Posterior cingulate gyrus (tissue), 11 donors: Measurements from ENCODE around the gene PITPNC1.
"Not testable (repeated sequence)": the region's sequence is repeated elsewhere in the genome, so short reads cannot be mapped to it uniquely, and the experiment has no call there.

Experiments used
- DNase-seq, 10 donors: peaks; one replicate each; pipeline versions ENCODE4 v3.0.0 to v3.0.0-alpha.2; 2020 to 2021; ENCODE audit warnings: mixed read lengths in 3 of 10
- intact Hi-C: fragments of 100-400 bp; cut with DNase I; formaldehyde crosslinking; loops from one replicate; pipeline ENCODE4 v1.15.1; 2023

The PITPNC1 gene

GRCh38 chr17:67449845-67450755, 73.0 kb downstream of the PITPNC1 start:
- DNase-seq: peak in 1 of 10 donors; percentile 38
- intact Hi-C loops: no loop called here

DNA sequence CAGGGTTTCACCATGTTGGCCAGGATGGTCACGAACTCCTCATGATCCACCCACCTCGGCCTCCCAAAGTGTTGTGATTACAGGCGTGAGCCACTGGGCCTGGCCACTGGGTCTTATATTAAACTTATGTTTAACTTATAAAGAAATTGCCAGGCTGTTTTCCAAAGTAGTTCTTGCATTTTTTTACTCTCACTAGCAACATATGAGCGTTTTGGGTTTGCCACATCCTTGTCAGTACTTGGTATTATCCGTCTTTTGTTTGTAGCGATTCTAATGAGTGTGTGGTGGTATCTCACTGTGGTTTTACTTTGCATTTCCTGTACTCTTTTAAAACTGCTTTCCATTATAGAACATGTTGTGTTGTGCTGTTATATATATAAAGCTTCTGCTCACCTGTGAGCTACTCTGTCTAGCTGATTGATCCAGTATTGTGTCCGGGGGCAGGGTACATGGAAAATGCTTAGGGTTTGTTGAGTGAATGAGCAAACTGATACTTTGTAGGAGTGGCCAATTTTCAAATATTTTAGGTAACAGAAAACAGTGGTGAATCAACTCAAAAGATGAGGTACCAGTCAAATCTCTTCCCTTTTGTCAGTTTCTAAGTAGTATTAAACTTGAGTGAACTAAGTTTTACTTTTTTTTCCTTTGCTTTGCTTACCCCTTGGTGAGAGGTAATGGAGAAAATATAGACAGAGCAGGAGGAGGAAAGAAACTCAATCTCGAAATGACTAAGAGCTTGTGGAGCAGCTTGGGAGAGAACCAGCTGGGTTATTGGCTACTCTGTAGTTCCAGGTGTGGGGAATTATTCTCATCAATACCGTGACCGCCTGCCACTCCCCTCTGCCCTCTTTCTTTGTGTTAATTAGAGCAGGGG, 75.8 kb downstream of the PITPNC1 start:
- DNase-seq: peak in 1 of 10 donors; percentile 49
- intact Hi-C loops: no loop called here

GRCh38 chr17:67456103-67456502, 79.0 kb downstream of the PITPNC1 start:
- intact Hi-C loops: no loop called here

GRCh38 chr17:67456889-67457288, 79.8 kb downstream of the PITPNC1 start:
- intact Hi-C loops: no loop called here
- DNase-seq: peak in 1 of 10 donors; percentile 40

More at GRCh38 chr17:67456103-67456502, 79.0 kb downstream of the PITPNC1 start:
- no peak for DNase-seq

DNA sequence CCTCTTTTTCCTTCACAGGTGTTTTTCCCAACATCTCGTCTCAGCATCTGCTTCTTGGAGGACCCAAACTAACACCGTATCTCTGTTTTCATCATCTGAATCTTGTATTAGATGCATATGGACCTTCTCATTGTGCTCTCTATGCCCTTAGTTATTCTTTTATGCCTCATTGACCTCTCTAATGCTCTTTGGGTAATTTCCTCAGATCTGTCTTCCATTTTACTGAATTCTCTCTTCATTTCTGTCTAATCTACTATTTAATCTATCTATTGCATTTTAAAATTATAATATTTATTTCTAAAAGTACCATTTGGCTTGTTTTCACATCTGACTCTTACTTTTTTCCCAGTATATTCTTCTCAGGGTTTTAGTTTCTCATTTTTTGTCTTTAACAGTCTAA, 81.1 kb downstream of the PITPNC1 start:
- DNase-seq: no peak

GRCh38 chr17:67459985-67460384, 82.9 kb downstream of the PITPNC1 start:
- intact Hi-C loops: no loop called here
- no peak for DNase-seq

More for the DNA sequence above, 81.1 kb downstream of the PITPNC1 start:
- intact Hi-C loops: no loop called here

GRCh38 chr17:67461228-67461780, 84.2 kb downstream of the PITPNC1 start:
- intact Hi-C loops: no loop called here
- no peak for DNase-seq

DNA sequence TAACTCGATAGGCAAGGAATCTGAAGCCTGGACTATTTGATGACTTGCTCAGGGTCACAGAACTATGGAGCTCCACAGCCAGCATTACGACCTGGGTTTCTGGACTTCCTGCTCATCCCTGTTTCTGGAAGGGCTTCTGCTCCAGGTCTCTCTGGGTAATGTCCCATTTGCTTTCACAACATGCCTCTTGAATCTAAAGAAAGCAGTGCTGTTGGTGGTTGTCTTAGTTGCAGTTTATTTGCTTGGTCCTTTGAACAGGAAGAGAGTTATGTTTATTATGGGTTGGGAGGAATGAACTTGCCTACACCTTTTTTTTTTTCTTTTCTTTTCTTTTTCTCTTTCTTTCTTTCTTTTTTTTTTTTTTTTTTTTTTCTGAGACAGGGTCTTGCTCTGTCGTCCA, 84.8 kb downstream of the PITPNC1 start:
- no peak for DNase-seq
- intact Hi-C loops: no loop called here

GRCh38 chr17:67466251-67466796, 89.2 kb downstream of the PITPNC1 start:
- intact Hi-C loops: no loop called here
- DNase-seq: no peak

- intact Hi-C loops: no loop called here
These were observed 90.7 kb downstream of the PITPNC1 start for GRCh38 chr17:67467500-67468455.

GRCh38 chr17:67469208-67469980, 92.3 kb downstream of the PITPNC1 start:
- peak in 2 of 10 donors; percentile 43 to 85 for DNase-seq
- intact Hi-C loops: no loop called here

More at GRCh38 chr17:67467500-67468455, 90.7 kb downstream of the PITPNC1 start:
- DNase-seq: peak in 1 of 10 donors; percentile 27

DNA sequence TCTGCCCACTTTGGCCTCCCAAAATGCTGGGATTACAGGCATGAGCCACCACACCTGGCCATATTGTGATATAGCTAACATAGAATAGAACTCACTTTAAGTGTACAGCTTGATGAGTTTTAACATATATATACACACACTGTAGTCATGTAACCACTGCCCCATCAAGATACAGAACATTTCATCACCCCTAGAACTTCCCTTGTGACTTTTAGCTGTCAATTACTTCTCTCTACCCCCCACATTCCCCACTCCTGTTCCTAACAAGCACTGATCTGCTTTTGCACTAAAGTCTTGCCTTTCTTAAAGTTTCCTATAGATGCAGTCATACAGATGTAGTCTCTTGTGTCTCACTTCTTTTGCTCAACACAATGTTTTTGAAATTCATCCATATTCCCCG, 93.1 kb downstream of the PITPNC1 start:
- DNase-seq: no peak
- intact Hi-C loops: no loop called here

GRCh38 chr17:67471118-67471517, 94.0 kb downstream of the PITPNC1 start:
- intact Hi-C loops: no loop called here
- no peak for DNase-seq

DNA sequence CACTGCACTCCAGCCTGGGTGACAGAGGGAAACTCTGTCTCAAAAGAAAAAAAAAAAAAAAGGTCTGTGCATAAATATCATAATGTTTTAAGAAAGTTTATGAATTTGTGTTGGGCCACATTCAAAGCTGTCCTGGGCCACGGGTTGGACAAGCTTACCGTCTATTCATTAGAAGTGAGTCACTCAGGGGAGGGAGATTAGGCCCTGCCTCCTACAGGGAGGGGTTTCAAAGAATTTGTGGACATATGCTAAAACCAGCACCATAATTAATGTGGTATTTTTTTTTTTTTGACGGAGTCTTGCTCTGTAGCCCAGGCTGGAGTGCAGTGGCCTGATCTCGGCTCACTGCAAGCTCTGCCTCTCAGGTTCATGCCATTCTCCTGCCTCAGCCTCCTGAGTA, 95.5 kb downstream of the PITPNC1 start:
- intact Hi-C loops, DNase-seq: not testable (repeated sequence)

DNA sequence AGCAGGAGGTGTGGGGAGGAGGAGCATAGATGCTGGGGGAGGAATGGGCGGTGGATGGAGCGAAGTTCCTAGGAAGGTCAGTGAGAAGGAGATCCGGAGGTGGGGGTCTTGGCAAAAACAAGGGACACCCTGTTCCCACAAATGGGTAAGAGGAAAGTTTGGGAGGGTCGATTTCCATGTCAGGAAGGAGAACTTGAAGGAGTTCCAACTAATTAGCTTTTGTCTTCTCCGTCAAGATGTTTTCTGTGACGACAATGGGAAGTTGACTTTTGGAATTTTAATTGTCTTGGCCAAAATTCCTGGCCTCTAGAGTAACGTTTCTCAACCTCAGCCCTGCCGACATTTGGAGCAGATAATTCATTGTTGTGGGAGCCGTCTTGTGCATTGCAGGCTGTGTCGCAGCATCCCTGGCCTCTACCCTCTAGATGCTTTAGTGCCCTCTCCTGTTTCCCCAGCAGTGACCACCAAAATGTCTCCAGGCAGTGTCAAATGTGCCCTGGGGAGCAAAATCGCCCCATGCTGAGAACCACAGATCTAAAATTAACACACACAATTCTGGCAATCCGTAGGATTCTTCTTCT, 97.1 kb downstream of the PITPNC1 start:
- intact Hi-C loops: no loop called here

DNA sequence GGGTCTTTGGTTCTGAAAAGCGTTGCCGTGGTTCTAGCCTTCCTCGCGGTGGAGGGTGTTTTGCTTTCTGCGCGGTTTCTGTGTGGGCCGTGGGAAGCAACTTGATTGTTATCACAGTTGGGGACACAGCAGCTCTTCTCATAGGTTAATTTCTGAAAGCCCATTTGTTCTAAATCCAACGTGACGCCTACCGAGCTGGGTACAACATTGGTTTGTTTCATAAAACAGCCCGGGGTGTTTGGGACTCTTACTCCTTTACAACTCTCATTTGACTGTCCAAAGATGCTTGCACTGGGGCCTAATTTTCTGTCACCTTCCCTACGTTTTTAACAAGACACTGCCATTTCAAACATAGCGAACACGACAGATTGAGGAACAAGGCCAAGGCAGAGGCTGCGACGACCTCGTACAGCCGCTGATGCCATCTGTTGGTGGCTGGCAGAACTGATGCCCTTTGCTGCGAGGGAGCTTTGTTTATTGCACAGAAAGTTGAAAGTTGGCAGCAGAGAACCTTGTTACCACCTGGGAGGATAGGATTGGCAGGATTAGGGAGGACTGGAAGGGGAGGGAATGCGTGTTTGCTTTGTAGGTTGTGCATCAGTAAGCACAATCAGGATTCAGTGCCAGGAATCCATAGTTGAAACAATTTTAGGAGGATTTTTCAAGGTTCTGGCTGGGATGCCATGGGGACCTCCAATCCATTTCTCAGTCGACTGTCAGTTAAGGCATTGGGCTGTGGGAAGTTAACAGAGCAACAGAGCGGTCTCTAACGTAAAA, 98.3 kb downstream of the PITPNC1 start:
- DNase-seq: peak; percentile 65 to 97 (median 80)
- intact Hi-C loops: loop anchor here (1.0 kb wide), 1 partner anchor 98 kb away; the partner anchor contains the start of gene PITPNC1

More for the DNA sequence above, 97.1 kb downstream of the PITPNC1 start:
- DNase-seq: no peak

- peak in 1 of 10 donors; percentile 50 for DNase-seq
- intact Hi-C loops: no loop called here
These were observed 99.8 kb downstream of the PITPNC1 start for GRCh38 chr17:67476787-67477335.
